Measurements from ENCODE around the gene PRPS1. TPM values are rescaled to one million over a fixed set of nuclear protein-coding genes. Genes with fewer than 3 reads are reported as not detected.

Gene PRPS1
- 30.4 and 31.5 TPM in 2 replicates for total RNA-seq

- Histone ChIP-seq H3K4me2 (ENCODE audit: insufficient read depth, low read length) (peak within 1 kb of the TSS; percentile 77), H4K20me1 (ENCODE audit: insufficient read depth, low read length) (peaks cover 7% of the 10 kb centered on the region), H3K4me3 (ENCODE audit: insufficient read depth, low read length) (peak within 1 kb of the TSS; percentile 81), H3K9me3 (ENCODE audit: low read depth, low read length) (no peaks in the 10 kb centered on the region), H3K27ac (ENCODE audit: low read depth, low read length) (peak within 1 kb of the TSS; percentile 80), H2AFZ (ENCODE audit: low read length) (peak within 1 kb of the TSS; percentile 80), H3K79me2 (ENCODE audit: insufficient read depth, low read length) (peaks cover 39% of the 10 kb centered on the region), H3K36me3 (ENCODE audit: insufficient read depth, low read length) (no peaks in the 10 kb centered on the region), H3K4me1 (ENCODE audit: insufficient read depth, low read length) (no peaks in the 10 kb centered on the region), H3K27me3 (ENCODE audit: insufficient read depth, low read length) (peaks cover 3% of the 10 kb centered on the region)
- no peak for TF ChIP-seq CTCF (IDR thresholded peaks at IDR 0.05; ENCODE audit: extremely low read depth, low read depth, low read length)
- peak; percentile 75 for DNase-seq (ENCODE audit: insufficient read length, low spot score, missing footprints)
These were observed at the start of gene PRPS1 for GRCh38 chrX:107627838-107628661. TSS of gene PRPS1 (plus strand) at chrX:107628510. CDS start at chrX:107628629, 119 bp downstream.

- H4K20me1 ChIP-seq (ENCODE audit: insufficient read depth, low read length) = no peaks in the 10 kb centered on the region
- H3K9me3 ChIP-seq (ENCODE audit: low read depth, low read length) = no peaks in the 10 kb centered on the region
- no peak overlapping the region for H3K27ac ChIP-seq (ENCODE audit: low read depth, low read length)
- H3K36me3 ChIP-seq (ENCODE audit: insufficient read depth, low read length) = no peaks in the 10 kb centered on the region
- no peak for TF ChIP-seq CTCF (IDR thresholded peaks at IDR 0.05; ENCODE audit: extremely low read depth, low read depth, low read length)
- H3K79me2 ChIP-seq (ENCODE audit: insufficient read depth, low read length) = no peaks in the 10 kb centered on the region
- peak; percentile 56 for DNase-seq (ENCODE audit: insufficient read length, low spot score, missing footprints)
- H3K27me3 ChIP-seq (ENCODE audit: insufficient read depth, low read length) = peaks cover 5% of the 10 kb centered on the region
- H3K4me1 ChIP-seq (ENCODE audit: insufficient read depth, low read length) = peaks cover 7% of the 10 kb centered on the region
- H3K4me3 ChIP-seq (ENCODE audit: insufficient read depth, low read length) = no peak overlapping the region
- no peak overlapping the region for H3K4me2 ChIP-seq (ENCODE audit: insufficient read depth, low read length)
- no peak overlapping the region for H2AFZ ChIP-seq (ENCODE audit: low read length)
These were observed 48.4 kb upstream of the PRPS1 start for GRCh38 chrX:107579956-107580355.

GRCh38 chrX:107581923-107582322 is 46.4 kb upstream of the PRPS1 start:
- H3K9me3 ChIP-seq (ENCODE audit: low read depth, low read length) = no peaks in the 10 kb centered on the region
- TF ChIP-seq CTCF (IDR thresholded peaks at IDR 0.05; ENCODE audit: extremely low read depth, low read depth, low read length) = no peak
- no peak overlapping the region for H3K4me2 ChIP-seq (ENCODE audit: insufficient read depth, low read length)
- no peaks in the 10 kb centered on the region for H3K36me3 ChIP-seq (ENCODE audit: insufficient read depth, low read length)
- H3K4me1 ChIP-seq (ENCODE audit: insufficient read depth, low read length) = peaks cover 4% of the 10 kb centered on the region
- no peaks in the 10 kb centered on the region for H4K20me1 ChIP-seq (ENCODE audit: insufficient read depth, low read length)
- no peak for DNase-seq (ENCODE audit: insufficient read length, low spot score, missing footprints)
- H2AFZ ChIP-seq (ENCODE audit: low read length) = no peak overlapping the region
- no peaks in the 10 kb centered on the region for H3K79me2 ChIP-seq (ENCODE audit: insufficient read depth, low read length)
- peaks cover 5% of the 10 kb centered on the region for H3K27me3 ChIP-seq (ENCODE audit: insufficient read depth, low read length)
- H3K4me3 ChIP-seq (ENCODE audit: insufficient read depth, low read length) = no peak overlapping the region
- H3K27ac ChIP-seq (ENCODE audit: low read depth, low read length) = no peak overlapping the region

DNA sequence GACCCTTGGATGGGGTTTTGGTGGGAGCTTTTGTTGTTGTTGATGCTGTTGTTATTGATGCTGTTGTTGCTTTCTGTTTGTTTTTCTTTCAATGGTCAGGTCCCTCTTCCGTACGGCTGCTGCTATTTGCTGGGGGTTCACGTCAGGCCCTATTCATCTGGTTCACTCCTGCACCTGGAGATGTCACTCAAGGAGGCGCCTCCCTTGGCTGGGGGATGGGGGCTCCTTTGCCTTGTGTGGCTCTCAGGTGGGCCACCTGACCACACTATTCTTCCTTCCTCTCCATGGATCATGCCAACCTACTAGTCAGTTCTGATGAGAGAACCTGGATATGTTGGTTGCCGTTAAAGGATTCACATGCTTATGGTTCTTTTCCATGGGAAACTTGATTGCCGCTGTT is 39.1 kb upstream of the PRPS1 start:
- H4K20me1 ChIP-seq (ENCODE audit: insufficient read depth, low read length) = no peaks in the 10 kb centered on the region
- H3K4me2 ChIP-seq (ENCODE audit: insufficient read depth, low read length) = no peak overlapping the region
- no peaks in the 10 kb centered on the region for H3K9me3 ChIP-seq (ENCODE audit: low read depth, low read length)
- no peak for DNase-seq (ENCODE audit: insufficient read length, low spot score, missing footprints)
- H3K4me1 ChIP-seq (ENCODE audit: insufficient read depth, low read length) = no peaks in the 10 kb centered on the region
- H3K27ac ChIP-seq (ENCODE audit: low read depth, low read length) = no peak overlapping the region
- H3K27me3 ChIP-seq (ENCODE audit: insufficient read depth, low read length) = peaks cover 2% of the 10 kb centered on the region
- H3K36me3 ChIP-seq (ENCODE audit: insufficient read depth, low read length) = no peaks in the 10 kb centered on the region
- H2AFZ ChIP-seq (ENCODE audit: low read length) = no peak overlapping the region
- H3K4me3 ChIP-seq (ENCODE audit: insufficient read depth, low read length) = no peak overlapping the region
- no peak for TF ChIP-seq CTCF (IDR thresholded peaks at IDR 0.05; ENCODE audit: extremely low read depth, low read depth, low read length)
- H3K79me2 ChIP-seq (ENCODE audit: insufficient read depth, low read length) = no peaks in the 10 kb centered on the region
